ENCODE data around the gene CHRM2. TPM values are rescaled to one million over a fixed set of nuclear protein-coding genes. Genes with fewer than 3 reads are reported as not detected.

The CHRM2 gene
- total RNA-seq, 1 experiment from 2014 or later, result not detected

- Histone ChIP-seq H2AFZ (ENCODE audit: low read length) (no peak overlapping the region), H3K23ac (ENCODE audit: insufficient read length, low read depth, low read length) (no peak overlapping the region), H3K4me1 (ENCODE audit: insufficient read depth, low read length) (no peaks in the 10 kb centered on the region), H3K9me3 (ENCODE audit: control insufficient read depth, low read depth, low read length) (no peaks in the 10 kb centered on the region), H3K79me2 (ENCODE audit: insufficient read depth, low read length) (no peaks in the 10 kb centered on the region), H3K9ac (ENCODE audit: extremely low read depth, insufficient read length, low read length) (no peak overlapping the region), H2BK120ac (ENCODE audit: low read depth, low read length, poor library complexity, severe bottlenecking) (no peak overlapping the region), H3K27ac (ENCODE audit: insufficient read length, low read depth, low read length) (no peak overlapping the region), H2AK5ac (ENCODE audit: insufficient read length, low read length) (no peak overlapping the region), H3K23me2 (ENCODE audit: insufficient read length, low read depth, low read length, poor library complexity, severe bottlenecking) (no peaks in the 10 kb centered on the region), H4K91ac (ENCODE audit: insufficient read length, low read depth, low read length) (no peak overlapping the region), H3K4ac (ENCODE audit: low read depth, low read length) (no peak overlapping the region), H3T11ph (ENCODE audit: low read length) (no peak overlapping the region), H3K27me3 (ENCODE audit: insufficient read depth, low read length) (no peaks in the 10 kb centered on the region), H4K20me1 (ENCODE audit: control insufficient read depth, insufficient read depth, insufficient read length) (no peaks in the 10 kb centered on the region), H2BK5ac (ENCODE audit: insufficient read length, low read length) (no peak overlapping the region), H4K5ac (ENCODE audit: insufficient read length, low read depth, low read length) (no peak overlapping the region), H3K4me2 (ENCODE audit: insufficient read depth, insufficient read length, low read length) (no peak overlapping the region), H4K8ac (replicated peaks; ENCODE audit: insufficient read length, low read depth, low read length) (no peak overlapping the region), H2BK15ac (ENCODE audit: low read depth, low read length) (no peak overlapping the region), H3K14ac (ENCODE audit: insufficient read depth, low read length) (no peak overlapping the region), H2BK12ac (ENCODE audit: insufficient read length, low read depth, low read length) (no peak overlapping the region), H3K18ac (ENCODE audit: insufficient read length, low read depth, low read length) (no peak overlapping the region), H3K79me1 (ENCODE audit: insufficient read depth, low read depth, low read length, poor library complexity, severe bottlenecking) (no peaks in the 10 kb centered on the region), H2BK20ac (ENCODE audit: low read depth, low read length, poor library complexity, severe bottlenecking) (no peak overlapping the region), H3K56ac (ENCODE audit: insufficient read length, low read depth, low read length) (no peak overlapping the region)
- Mint-ChIP-seq H3K4me1 (peaks cover 8 to 13% of the 10 kb centered on the region in 2 experiments), H3K36me3 (ENCODE audit: insufficient read depth in 1 of 3, low read depth in 3 of 3) (no peaks in the 10 kb centered on the region), H3K27me3 (ENCODE audit: low read depth) (no peaks in the 10 kb centered on the region), H3K4me3 (no peak overlapping the region), H3K27ac (no peak overlapping the region; a peak in 1 of 7 replicates), H3K9me3 (no peaks in the 10 kb centered on the region)
- no peak for DNase-seq
- TF ChIP-seq CTCF (conservative IDR thresholded peaks at IDR 0.05), result no peak
- WGBS (ENCODE audit: extremely low coverage, insufficient read length, low lambda C conversion rate), result no CpG with 5 or more reads among the region's 2 CpGs
These were observed 168.3 kb downstream of the CHRM2 start for GRCh38 chr7:137036768-137037167.
